Motor neuron (in vitro differentiated cells): Measurements from ENCODE around the gene PHF20. TPM values are rescaled to one million over a fixed set of nuclear protein-coding genes. Genes with fewer than 3 reads are reported as not detected.
"Not testable (repeated sequence)": the region's sequence is repeated elsewhere in the genome, so short reads cannot be mapped to it uniquely, and the experiment has no call there.

Experiments used
- ATAC-seq, 8 experiments: fragments of 200-7000 bp; cut with Tn5 transposase; replicated peaks in 6 of 8; 2 replicates each; pipeline ENCODE4 v1.8.0; 2021; ENCODE audit warnings: mild to moderate bottlenecking in 8 of 8, moderate library complexity in 8 of 8
- H3K27ac ChIP-seq, 2 donors: fragments of 250-450 bp; sonication (Bioruptor Pico); 2 replicates each; pipeline ENCODE4 v1.9.0; 2021; ENCODE audit warnings: antibody characterized with exemption in 2 of 2, mild to moderate bottlenecking in 2 of 2, moderate library complexity in 1 of 2
- H3K4me1 ChIP-seq, 2 donors: fragments of 250-450 bp; sonication (Bioruptor Pico); replicated peaks in 1 of 2; 2 replicates each; pipeline ENCODE4 v1.6.1; 2021; ENCODE audit warnings: antibody characterized with exemption in 2 of 2, mild to moderate bottlenecking in 2 of 2, moderate library complexity in 1 of 2
- H3K4me3 ChIP-seq, 5 donors: fragments of 250-450 bp; sonication (Bioruptor Pico); 2 replicates each; pipeline ENCODE4 v1.9.0; 2021; ENCODE audit warnings: antibody characterized with exemption in 5 of 5, mild to moderate bottlenecking in 5 of 5, moderate library complexity in 4 of 5
- WGBS, 10 experiments: fragments of 450-650 bp; shearing (Covaris generic); methylation state at CpG; one replicate each; pipeline ENCODE4 v1.0.0; 2022; 5-methylcytosine and 5-hydroxymethylcytosine counted together
- in situ Hi-C, 9 experiments: fragments of 400-800 bp; cut with MboI; loops; one replicate each; pipeline ENCODE4 v1.15.0; 2021; ENCODE audit warnings: low sequenced_read_pairs in 9 of 9, low pct_unique_long_range_greater_than_20kb in 2 of 9; ENCODE audit not compliant: unreplicated experiment in 9 of 9
- total RNA-seq, 8 experiments: library from RNA; unstranded; fragments of 300-600 nt; gene quantifications; 2 replicates each; pipeline versions ENCODE4 v1.2.3 to v1.2.4, GENCODE V29; 2022

The PHF20 gene
- total RNA-seq, 8 experiments from 2014 or later, result 15.4 to 53.7 (median 31.5) TPM

- H3K4me3 ChIP-seq, result no peak overlapping the region
Observed at GRCh38 chr20:35768731-35769664, 2.8 kb upstream of the PHF20 start.

GRCh38 chr20:35771367-35771688, 487 bp upstream of the PHF20 start:
- in situ Hi-C loops, result no loop called here
- peak overlapping the region in 3 of 5 donors; percentile 1 to 75 (median 50) for H3K4me3 ChIP-seq
- ATAC-seq, result no peak
- WGBS, 10 experiments, result 57 to 100% (median 85%) methylated on average over 1 to 9 of the region's 9 CpGs
- H3K4me1 ChIP-seq, result peaks cover 28 to 29% of the 10 kb centered on the region in 2 donors
- peak overlapping the region; percentile 75 to 96 for H3K27ac ChIP-seq

More at GRCh38 chr20:35768731-35769664, 2.8 kb upstream of the PHF20 start:
- in situ Hi-C loops, result no loop called here
- Histone ChIP-seq H3K4me1 (peaks cover 28 to 29% of the 10 kb centered on the region in 2 donors), H3K27ac (peak overlapping the region; percentile 51 to 80)
- 0 to 67% (median 39%) methylated on average over 2 to 4 of the region's 5 CpGs; no CpG with 5 or more reads in 3 of the 10 experiments for WGBS, 10 experiments
- ATAC-seq, result peak; percentile 21 to 57 (median 46)

- H3K4me1 ChIP-seq, result peaks cover 28 to 29% of the 10 kb centered on the region in 2 donors
- in situ Hi-C loops, result no loop called here
- H3K27ac ChIP-seq, result peak overlapping the region; percentile 88 to 96
- H3K4me3 ChIP-seq, result peak overlapping the region; percentile 50 to 75 (median 57)
- ATAC-seq, result no peak
- whole genome bisulfite sequencing, 10 experiments, result 0 to 100% (median 15%) methylated on average over 1 to 7 of the region's 8 CpGs
Observed at GRCh38 chr20:35772563-35773058, 796 bp downstream of the PHF20 start.

GRCh38 chr20:35773154-35773751, 1.4 kb downstream of the PHF20 start:
- H3K4me1 ChIP-seq, result peaks cover 28 to 29% of the 10 kb centered on the region in 2 donors
- H3K27ac ChIP-seq, result no peak overlapping the region
- H3K4me3 ChIP-seq, result peak overlapping the region; percentile 0 to 75 (median 57)
- ATAC-seq, result no peak
- in situ Hi-C loops, result no loop called here
- 29 to 83% (median 53%) methylated on average over 1 to 8 of the region's 8 CpGs for WGBS, 10 experiments

GRCh38 chr20:35774391-35774790, 2.6 kb downstream of the PHF20 start:
- H3K4me3 ChIP-seq, result no peak overlapping the region
- peaks cover 20% of the 10 kb centered on the region in 2 donors for H3K4me1 ChIP-seq
- 40 to 100% (median 86%) methylated on average over 1 of the region's 1 CpG; no CpG with 5 or more reads in 7 of the 10 experiments for WGBS, 10 experiments
- no peak for ATAC-seq
- in situ Hi-C loops, result no loop called here
- no peak overlapping the region for H3K27ac ChIP-seq

GRCh38 chr20:35776513-35777101, 4.8 kb downstream of the PHF20 start:
- WGBS, 10 experiments, result 75 to 100% (median 95%) methylated on average over 1 to 4 of the region's 4 CpGs
- H3K27ac ChIP-seq, result no peak overlapping the region
- no peak for ATAC-seq
- H3K4me1 ChIP-seq, result peaks cover 11 to 12% of the 10 kb centered on the region in 2 donors
- H3K4me3 ChIP-seq, result no peak overlapping the region
- in situ Hi-C loops, result no loop called here

- in situ Hi-C loops, H3K4me1 ChIP-seq: not testable (repeated sequence)
Observed at GRCh38 chr20:35783811-35784210, 12.0 kb downstream of the PHF20 start.

GRCh38 chr20:35785541-35785940, 13.7 kb downstream of the PHF20 start:
- H3K4me1 ChIP-seq, ATAC-seq, in situ Hi-C loops, H3K27ac ChIP-seq, H3K4me3 ChIP-seq: not testable (repeated sequence)
- 90 to 100% (median 100%) methylated on average over 1 to 4 of the region's 4 CpGs; no CpG with 5 or more reads in 1 of the 10 experiments for WGBS, 10 experiments

More at GRCh38 chr20:35783811-35784210, 12.0 kb downstream of the PHF20 start:
- not testable (repeated sequence) for ATAC-seq, H3K27ac ChIP-seq, H3K4me3 ChIP-seq
- 70 to 100% (median 98%) methylated on average over 1 to 9 of the region's 12 CpGs; no CpG with 5 or more reads in 5 of the 10 experiments for WGBS, 10 experiments

GRCh38 chr20:35788796-35789195, 17.0 kb downstream of the PHF20 start:
- in situ Hi-C loops, result no loop called here
- Histone ChIP-seq H3K27ac (no peak overlapping the region), H3K4me1 (no peaks in the 10 kb centered on the region), H3K4me3 (no peak overlapping the region)
- no peak for ATAC-seq
- WGBS, 10 experiments, result 80 to 100% (median 98%) methylated on average over 1 to 4 of the region's 4 CpGs; no CpG with 5 or more reads in 4 of the 10 experiments

- peaks cover 0 to 4% of the 10 kb centered on the region in 2 donors for H3K4me1 ChIP-seq
- WGBS, 10 experiments, result 100% methylated on average over 1 to 3 of the region's 5 CpGs; no CpG with 5 or more reads in 5 of the 10 experiments
- in situ Hi-C loops, result no loop called here
- no peak overlapping the region for H3K4me3 ChIP-seq
- H3K27ac ChIP-seq, result no peak overlapping the region
- no peak for ATAC-seq
Observed at GRCh38 chr20:35791097-35791496, 19.3 kb downstream of the PHF20 start.

- H3K4me3 ChIP-seq, result no peak overlapping the region
- peak in 4 of 8 experiments; percentile 19 to 95 (median 88) for ATAC-seq
- 27 to 100% (median 76%) methylated on average over 1 to 2 of the region's 3 CpGs; no CpG with 5 or more reads in 4 of the 10 experiments for WGBS, 10 experiments
- in situ Hi-C loops, result no loop called here
- no peak overlapping the region for H3K27ac ChIP-seq
- H3K4me1 ChIP-seq, result peaks cover 0 to 4% of the 10 kb centered on the region in 2 donors
Observed at GRCh38 chr20:35791821-35792220, 20.0 kb downstream of the PHF20 start.

GRCh38 chr20:35792740-35793139, 20.9 kb downstream of the PHF20 start:
- ATAC-seq, result no peak
- 83 to 100% (median 90%) methylated on average over 1 to 4 of the region's 4 CpGs; no CpG with 5 or more reads in 3 of the 10 experiments for WGBS, 10 experiments
- H3K4me3 ChIP-seq, result no peak overlapping the region
- peaks cover 0 to 4% of the 10 kb centered on the region in 2 donors for H3K4me1 ChIP-seq
- in situ Hi-C loops, result no loop called here
- no peak overlapping the region for H3K27ac ChIP-seq
